ENCODE measurements around the gene EIF4EBP3.

The EIF4EBP3 gene

GRCh38 chr5:140565780-140566095 is 18.3 kb downstream of the EIF4EBP3 start:
- DNase-seq = no peak
- no peaks in the 10 kb centered on the region for H3K27me3 ChIP-seq
- intact Hi-C loops (cut with DNase I; ENCODE audit: low total_unique reads) = loop anchor here (2.0 to 10.0 kb wide), 3 partner anchors 73 to 161 kb away; partner anchors contain the start of genes ANKHD1 and TMCO6
- no peak for TF ChIP-seq CTCF (IDR thresholded peaks at IDR 0.05)
- H3K4me3 ChIP-seq = peak overlapping the region; percentile 67 to 77
- peaks cover 8 to 54% (median 43%) of the 10 kb centered on the region in 3 donors for H3K36me3 ChIP-seq
- H3K9me3 ChIP-seq = no peaks in the 10 kb centered on the region
- H3K27ac ChIP-seq = peak overlapping the region in 1 of 2 donors; percentile 94
- H3K4me1 ChIP-seq = peaks cover 0 to 60% (median 42%) of the 10 kb centered on the region in 4 donors

- Histone ChIP-seq H3K4me3 (no peak overlapping the region), H3K9me3 (no peaks in the 10 kb centered on the region), H3K36me3 (peaks cover 8 to 50% (median 37%) of the 10 kb centered on the region in 3 donors), H3K4me1 (peaks cover 0 to 66% (median 41%) of the 10 kb centered on the region in 4 donors), H3K27ac (no peak overlapping the region), H3K27me3 (no peaks in the 10 kb centered on the region)
- TF ChIP-seq CTCF (IDR thresholded peaks at IDR 0.05) = no peak
- no peak for DNase-seq
- intact Hi-C loops (cut with DNase I; ENCODE audit: low total_unique reads) = loop anchor here (10.0 kb wide), 2 partner anchors 148 to 162 kb away; partner anchors contain the start of gene ANKHD1
Observed at GRCh38 chr5:140566665-140567064, 19.2 kb downstream of the EIF4EBP3 start.

GRCh38 chr5:140567136-140567818 is 19.8 kb downstream of the EIF4EBP3 start:
- Histone ChIP-seq H3K27ac (no peak overlapping the region), H3K9me3 (no peaks in the 10 kb centered on the region), H3K4me3 (no peak overlapping the region), H3K27me3 (no peaks in the 10 kb centered on the region), H3K4me1 (peaks cover 0 to 60% (median 38%) of the 10 kb centered on the region in 4 donors), H3K36me3 (peaks cover 8 to 44% (median 34%) of the 10 kb centered on the region in 3 donors)
- no peak for TF ChIP-seq CTCF (IDR thresholded peaks at IDR 0.05)
- DNase-seq = no peak
- intact Hi-C loops (cut with DNase I; ENCODE audit: low total_unique reads) = loop anchor here (10.0 kb wide), 2 partner anchors 148 to 162 kb away; partner anchors contain the start of gene ANKHD1

- Histone ChIP-seq H3K4me1 (peaks cover 0 to 54% (median 35%) of the 10 kb centered on the region in 4 donors), H3K36me3 (peaks cover 8 to 43% (median 34%) of the 10 kb centered on the region in 3 donors), H3K27ac (no peak overlapping the region), H3K4me3 (no peak overlapping the region), H3K9me3 (no peaks in the 10 kb centered on the region), H3K27me3 (no peaks in the 10 kb centered on the region)
- intact Hi-C loops (cut with DNase I; ENCODE audit: low total_unique reads) = loop anchor here (10.0 kb wide), 2 partner anchors 147 to 163 kb away; partner anchors contain the start of gene ANKHD1
- no peak for TF ChIP-seq CTCF (IDR thresholded peaks at IDR 0.05)
- DNase-seq = no peak
Observed at GRCh38 chr5:140567871-140568270, 20.4 kb downstream of the EIF4EBP3 start.

GRCh38 chr5:140568443-140569063 is 21.1 kb downstream of the EIF4EBP3 start:
- intact Hi-C loops (cut with DNase I; ENCODE audit: low total_unique reads) = loop anchor here (10.0 kb wide), 2 partner anchors 146 to 164 kb away; partner anchors contain the start of gene ANKHD1
- no peak for TF ChIP-seq CTCF (IDR thresholded peaks at IDR 0.05)
- peak overlapping the region; percentile 49 to 64 for H3K27ac ChIP-seq
- H3K4me1 ChIP-seq = peaks cover 0 to 47% (median 30%) of the 10 kb centered on the region in 4 donors
- no peak for DNase-seq
- peaks cover 8 to 43% (median 34%) of the 10 kb centered on the region in 3 donors for H3K36me3 ChIP-seq
- no peak overlapping the region for H3K4me3 ChIP-seq
- no peaks in the 10 kb centered on the region for H3K27me3 ChIP-seq
- H3K9me3 ChIP-seq = no peaks in the 10 kb centered on the region

Measured in tibial artery (tissue), 4 donors.